GM19452 (cell line): ENCODE results near the gene CRACDL.

Source experiments
- ATAC-seq: cut with Tn5 transposase; IDR thresholded peaks from one replicate; pipeline ENCODE4 v1.9.1; 2021; ENCODE audit not compliant: unreplicated experiment

Gene CRACDL

DNA sequence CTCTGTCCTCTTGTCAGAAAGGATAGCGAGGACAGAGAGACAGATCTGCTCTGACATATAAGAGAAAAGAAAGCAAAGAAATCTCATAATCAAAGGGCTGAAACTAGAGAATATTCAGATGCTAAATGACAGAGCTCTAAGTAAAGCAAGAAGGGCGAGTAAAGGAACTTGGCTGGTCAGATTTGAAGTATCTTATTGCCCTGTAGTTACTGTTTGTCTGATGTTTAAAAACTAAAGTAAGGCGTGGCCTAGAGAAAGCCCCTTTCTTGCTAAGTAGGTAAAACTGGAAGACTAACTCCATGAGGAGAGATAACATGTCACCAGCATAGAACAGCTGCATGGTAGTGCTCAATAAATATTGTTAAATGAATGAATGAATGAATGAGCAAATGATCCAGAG, 70.0 kb downstream of the CRACDL start:
- no peak for ATAC-seq

DNA sequence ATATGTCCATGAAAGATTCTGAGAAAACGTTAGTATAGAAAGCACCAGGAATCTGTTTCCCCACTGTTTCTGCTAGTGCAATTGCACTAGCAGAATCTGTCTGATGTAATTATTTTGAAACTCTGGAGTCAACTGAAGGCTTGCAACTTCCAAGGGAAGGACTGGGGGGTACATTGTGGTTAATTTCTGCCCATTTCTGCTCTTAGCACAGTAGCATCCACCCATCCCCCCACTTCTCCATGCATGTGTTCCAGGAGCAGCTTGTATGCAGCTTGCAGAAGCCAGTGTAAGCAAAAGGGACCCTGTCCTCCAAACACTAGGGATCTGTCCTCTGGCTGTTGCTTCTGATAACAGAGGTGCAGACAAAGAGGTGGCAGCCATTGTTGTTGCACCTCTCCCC, 74.4 kb downstream of the CRACDL start:
- no peak for ATAC-seq

DNA sequence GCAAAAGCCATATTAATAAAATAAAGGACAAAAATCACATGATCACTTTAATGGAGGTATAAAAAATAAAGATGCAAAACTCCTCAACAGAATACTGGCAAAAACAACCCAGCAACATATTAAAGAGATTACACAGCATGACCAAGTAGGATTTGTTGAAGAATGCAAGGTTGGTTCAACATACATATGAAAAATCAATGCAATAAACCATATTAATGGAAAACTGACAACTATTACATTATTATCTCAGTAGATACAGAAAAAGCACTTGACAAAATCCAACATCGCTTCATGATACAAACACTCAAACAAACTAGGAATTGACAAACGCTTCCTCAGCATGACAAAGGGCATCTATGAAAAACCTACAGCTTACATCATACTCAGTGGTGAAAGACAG, 76.7 kb downstream of the CRACDL start:
- ATAC-seq = no peak

DNA sequence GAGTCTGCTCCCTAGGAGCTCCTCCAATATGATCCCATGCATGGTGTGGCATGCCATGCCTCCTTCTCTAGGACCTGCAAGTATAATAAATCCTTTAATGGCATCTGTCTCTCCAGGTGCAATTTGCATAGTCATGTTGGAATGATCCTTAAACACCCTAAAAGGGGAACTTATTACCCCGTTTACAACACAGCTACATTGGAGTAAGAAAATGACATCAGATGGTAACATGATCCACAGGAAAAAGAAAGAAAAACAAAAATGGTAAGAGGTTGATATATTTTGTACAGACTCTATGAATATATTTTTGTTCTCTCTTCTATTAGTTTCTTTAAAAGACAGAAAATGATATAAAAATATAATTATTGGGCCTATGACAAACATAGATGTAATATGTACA, 79.0 kb downstream of the CRACDL start:
- ATAC-seq = no peak

DNA sequence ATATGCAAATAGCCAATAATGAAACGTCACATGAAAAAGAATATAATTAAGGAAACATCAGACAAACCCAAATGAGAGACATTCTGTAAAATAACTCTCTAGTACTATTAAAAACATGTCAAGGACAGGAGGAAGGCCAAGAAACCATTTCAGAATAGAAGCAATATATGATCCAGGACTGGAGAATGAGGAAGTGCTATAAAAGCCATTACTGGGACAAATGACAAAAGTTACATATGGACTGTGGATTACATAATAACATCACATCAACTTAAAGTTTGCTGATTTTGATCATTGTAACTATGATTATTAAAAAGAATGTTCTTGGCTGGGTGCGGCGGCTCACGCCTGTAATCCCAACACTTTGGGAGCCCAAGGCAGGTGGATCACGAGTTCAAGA, 81.3 kb downstream of the CRACDL start:
- ATAC-seq = no peak

DNA sequence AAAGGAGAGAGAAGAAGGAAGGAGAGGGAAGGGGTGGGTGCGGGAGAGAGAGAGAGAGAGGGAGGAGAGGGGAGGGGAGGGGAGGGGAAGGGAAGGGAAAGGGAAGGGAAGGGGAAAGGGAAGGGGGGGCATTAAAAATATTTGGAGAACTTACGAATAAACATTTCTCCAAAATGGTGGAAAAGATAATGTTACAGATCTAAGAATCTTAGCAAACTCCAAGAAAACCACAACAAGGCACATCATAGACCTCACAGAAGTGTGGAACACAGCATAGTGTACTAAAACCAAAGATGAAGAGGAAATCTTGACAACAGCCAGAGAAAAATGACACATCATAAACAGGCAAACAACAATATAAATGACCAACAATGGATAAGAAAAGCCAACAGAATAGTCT, 83.1 kb downstream of the CRACDL start:
- no peak for ATAC-seq

DNA sequence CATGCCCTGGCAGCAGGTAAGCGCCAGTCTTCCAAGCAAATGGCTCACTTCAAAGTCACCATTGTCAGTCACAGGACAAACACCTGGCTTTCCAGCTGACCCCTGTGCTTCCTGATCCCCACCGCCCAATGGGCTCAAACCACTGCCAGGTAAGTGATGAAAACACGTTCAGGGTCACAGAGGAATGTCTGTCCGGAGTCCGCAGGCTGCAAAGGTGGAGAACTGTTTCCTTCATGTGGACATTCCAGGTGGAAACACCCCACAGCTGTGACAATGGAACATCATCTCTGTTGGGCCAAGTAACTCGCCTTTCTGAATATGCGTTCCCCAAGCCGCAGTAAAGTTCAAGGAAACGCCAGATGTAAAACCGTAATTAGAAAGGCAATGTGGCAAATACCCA, 86.0 kb downstream of the CRACDL start:
- no peak for ATAC-seq

DNA sequence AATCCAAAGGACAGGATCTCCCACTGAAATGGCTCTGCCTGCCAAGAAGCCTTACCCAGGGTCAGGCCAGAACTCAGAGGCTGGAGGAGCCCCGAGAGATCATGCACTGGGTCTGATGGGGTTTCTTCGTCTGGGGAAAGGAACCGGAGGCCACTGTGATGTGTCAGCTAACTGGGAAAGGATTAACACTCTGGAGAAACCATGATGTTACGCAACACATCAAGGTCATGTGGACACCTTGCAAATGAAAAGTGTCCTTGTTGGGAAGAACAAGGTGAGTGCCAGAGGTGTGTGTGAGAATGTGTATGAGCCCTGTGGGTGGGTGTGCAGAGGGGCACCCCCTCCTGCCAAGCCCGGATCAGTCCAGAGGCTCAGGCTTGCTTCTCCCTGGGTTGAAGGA, 86.9 kb downstream of the CRACDL start:
- ATAC-seq = no peak

DNA sequence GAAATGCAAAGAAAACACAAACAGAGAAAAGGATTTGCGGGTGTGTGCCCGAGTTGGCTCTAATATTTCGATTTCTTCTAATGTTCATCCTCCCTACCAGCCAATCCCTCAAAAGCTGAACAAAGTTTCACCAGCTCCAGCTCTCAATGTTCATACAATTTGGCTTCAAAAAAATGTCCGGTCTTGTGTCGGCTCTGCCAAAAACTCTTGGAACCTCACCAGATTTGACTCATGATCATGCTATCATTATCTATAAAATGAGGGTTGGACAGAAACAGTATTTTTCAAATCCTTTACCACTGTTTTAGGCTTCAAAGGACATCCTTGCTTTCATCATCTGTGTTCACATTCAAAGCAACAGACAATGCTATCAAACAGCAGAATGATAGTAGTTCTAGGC, 88.2 kb downstream of the CRACDL start:
- ATAC-seq = no peak

DNA sequence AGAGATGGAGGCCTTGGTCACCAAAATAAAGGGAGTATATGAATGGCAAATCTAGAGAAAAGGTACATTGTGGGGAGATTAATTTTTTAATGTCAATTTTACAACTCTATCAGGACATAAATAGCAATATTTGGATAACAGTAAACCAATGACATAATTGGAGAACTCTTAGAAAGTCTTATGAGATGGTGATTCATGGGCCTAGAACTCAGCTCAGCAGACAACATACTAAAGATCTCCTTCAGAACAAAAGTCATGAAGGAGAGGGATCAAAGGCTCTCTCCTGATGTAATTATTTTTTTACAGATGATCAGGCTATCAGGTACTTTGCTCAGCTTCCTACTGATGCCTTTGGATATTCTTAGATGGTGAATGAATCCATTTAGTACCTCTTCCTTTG, 90.0 kb downstream of the CRACDL start:
- ATAC-seq = no peak

DNA sequence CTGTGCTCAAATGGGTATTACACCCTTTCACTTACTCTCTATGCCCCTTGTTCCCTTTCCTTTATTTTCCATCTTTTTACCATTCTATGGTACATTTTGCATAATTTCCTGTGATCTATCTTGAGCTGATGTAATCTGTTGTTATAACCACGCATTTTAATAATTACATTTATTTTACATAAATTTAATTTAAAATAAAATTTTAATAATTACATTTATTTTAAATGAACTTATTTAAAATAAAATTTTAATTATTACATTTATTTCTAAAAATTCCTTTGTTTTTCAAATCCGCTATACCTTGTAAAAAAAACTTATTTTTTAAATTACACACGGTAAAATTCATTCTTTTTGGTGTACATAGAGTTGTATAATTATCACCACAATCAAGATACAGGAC, 93.9 kb downstream of the CRACDL start:
- ATAC-seq = no peak

DNA sequence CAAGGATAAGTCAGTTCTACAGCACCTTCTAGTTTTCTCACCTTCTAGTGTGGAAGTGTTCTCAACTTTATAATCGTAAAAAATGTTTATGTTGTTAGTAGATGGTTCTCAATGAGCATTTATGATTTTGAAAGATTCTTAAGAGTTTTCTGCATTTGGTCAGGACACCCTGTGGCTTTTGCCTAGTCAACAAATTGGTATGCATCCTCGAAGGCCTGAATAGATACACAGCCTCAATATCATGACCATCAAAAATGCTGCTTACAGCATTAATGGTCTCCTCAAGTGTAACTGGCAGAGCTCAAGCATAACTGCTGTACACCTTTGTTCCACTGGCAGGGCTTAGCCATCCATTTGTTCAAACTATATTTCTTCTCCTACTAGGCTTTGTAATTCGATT, 96.7 kb downstream of the CRACDL start:
- no peak for ATAC-seq

DNA sequence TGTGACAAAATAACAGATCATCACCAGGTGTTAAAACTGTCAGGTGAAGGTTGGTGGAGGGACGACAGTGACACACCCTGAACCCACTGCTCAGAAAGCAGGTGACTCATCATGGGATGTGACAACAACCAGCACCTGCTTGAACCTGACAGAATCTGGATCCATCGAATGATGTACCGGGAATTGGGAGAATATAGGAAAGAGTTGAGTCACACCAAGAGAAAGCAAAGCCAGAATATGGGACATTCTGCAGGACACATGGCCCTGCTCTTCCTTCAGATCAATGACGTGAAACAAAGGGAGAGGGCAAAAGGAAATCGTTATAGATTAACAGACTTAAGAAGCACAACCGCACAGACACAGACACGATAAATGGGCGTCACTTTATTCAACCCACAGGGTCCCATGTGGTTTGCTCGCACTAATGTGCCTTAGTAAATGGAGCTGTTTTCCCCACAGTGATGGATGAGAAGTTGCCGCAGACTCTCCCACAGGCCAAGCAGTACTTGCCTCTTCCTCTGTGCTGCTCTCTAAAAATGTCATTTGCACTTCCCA, 100.1 kb downstream of the CRACDL start:
- ATAC-seq = no peak

DNA sequence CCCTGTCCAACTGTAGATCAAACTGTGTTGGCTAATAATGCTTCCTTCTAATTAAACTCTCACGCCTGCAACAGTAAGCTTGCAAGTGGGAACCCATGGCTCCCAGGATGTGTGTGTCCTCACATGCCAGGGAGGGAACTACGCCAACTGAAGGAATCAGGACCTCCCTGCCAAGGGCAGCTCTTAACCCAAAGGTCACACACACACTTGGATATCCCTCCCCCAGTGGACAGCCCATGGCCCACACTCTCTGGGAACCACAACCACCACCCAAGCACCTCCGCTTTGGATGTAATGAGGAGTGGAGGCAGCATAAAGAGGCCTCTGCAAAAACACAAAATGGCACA, 102.1 kb downstream of the CRACDL start:
- no peak for ATAC-seq

DNA sequence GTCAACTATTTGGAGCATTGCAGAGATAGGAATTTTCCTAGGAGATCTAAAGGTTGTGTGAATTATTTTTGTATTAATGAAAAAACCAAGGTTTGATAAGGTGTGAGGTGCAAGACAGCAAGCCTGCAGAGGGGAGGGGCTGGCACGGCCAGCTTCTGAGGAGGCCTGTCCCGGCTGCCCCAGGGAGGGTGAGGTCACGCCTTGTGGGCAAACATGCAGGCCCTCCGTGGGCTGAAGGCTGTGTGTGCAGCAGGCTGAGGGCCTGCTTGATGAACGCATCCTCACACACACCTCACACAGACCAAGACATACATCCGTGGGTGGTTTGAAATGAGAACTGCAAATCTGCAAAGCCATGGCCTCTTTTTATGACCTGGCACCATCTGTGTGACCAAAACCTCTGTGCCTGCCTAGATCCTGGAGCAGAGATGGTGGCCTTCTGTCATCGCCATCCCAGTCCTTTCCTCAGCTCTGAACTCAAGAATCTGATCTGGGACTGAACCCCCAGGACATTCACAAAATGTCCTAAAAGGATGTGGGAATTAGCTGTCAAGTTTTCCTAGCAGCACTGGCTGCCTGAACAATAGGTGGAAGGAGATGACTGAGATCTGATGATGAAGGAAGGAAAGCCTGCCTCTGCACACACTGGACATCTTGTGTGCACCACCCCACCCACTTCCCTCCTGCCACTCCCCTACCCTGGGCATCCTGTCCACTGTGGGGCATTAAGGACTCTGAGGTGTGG, 102.7 kb downstream of the CRACDL start:
- no peak for ATAC-seq

DNA sequence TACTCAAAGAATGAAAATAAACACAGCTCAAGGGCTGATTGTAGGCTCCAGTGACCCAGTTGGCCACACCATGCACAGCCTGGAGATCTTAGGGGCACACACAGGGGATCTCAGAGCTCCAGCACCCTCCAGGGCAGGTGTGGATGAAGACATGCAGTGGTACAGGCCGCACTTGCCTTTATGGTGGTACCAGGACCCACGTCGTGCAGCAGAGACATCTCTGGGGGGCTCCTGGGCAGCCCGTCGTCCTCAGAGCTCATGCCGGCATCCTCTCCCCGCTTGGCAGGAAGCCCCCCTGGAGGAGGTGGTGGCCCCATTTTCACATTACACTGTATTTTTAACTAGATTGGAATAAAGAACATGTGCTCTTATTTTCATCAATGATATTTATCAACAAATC, 103.9 kb downstream of the CRACDL start:
- ATAC-seq = no peak

DNA sequence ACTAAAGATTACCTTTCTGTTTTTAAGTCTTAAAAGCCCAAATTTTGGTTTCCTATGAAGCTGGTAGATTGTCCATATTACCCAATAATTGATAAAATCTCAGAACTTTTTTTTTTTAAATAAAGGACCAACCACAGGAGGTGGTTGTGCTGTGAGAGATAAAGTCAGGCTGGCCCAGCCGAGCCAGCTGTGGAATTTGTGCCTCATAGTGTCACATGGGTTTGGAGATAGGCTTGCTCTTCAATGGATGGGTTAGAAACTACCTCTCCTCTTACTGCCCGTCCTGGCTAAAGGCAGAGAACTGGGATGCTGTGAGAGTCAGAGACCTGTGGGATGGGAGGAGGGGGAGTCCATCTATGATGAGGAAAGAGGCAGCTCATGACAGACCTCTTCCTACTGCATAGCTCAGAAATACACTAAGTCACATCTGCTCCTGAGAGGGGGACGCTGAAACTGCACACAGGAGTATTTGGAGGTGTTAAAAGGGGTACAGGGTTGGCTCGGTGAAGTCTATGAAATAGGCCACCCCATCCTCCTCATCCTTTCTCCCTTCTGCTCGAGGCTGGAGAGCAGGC, 105.4 kb downstream of the CRACDL start:
- no peak for ATAC-seq

DNA sequence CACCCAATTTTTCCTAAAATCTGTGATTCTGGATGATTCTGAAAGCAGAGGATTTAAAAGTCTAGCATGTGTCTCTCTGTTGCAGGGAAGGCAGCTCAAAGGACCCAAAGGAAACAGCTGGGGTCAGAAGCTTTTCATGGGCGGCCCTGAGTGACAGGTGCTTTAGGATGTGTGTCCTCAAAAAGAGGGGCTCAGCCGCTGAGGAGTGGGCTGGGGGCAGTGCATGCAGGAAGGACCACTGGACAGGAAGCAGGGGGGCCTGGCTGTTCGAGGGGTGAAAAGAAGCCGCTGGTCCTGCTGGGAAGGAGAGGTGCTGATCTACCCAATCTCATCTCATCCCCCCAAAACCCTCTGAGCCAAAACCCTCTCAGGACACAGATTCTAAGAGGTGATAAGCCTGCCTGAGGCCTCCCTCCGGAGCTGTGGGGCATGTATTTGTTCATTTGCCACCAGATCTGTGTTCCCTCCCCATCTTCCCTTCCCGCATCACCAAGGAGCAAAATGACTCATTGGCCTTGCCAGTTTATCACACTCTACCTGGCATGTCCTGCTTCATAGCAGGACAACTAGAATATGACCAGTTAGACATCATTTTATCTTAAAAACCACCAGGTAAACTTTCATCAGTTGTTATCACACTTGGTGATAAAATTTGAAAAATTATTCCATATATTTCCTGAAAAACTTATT, 106.3 kb downstream of the CRACDL start:
- no peak for ATAC-seq

DNA sequence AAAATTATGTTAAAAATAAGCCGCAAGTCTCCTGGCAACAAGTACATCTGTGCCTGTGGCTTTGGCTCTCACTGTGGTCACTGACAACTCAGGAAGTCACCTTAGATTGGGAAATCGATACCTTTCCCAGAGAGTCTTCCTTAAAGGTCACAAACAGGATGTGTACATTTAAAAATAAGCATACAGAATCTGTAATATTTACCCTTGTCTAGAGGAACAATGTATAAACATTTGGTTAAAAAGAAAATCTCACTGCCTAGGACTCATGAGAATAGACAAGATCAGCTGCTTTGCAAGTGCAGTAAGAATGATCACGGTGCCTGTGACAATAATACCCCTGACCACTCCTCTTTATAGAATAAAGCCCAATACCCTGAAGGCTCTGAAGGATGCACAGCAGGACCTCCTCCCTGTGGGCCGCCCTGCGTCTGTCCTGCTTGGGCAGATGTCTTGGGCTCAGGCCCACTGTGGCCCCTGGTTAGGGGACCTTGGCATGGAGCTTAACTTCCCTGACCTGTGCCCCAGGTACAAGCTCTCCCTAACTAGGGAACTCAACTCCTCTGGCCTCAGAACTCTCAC, 107.1 kb downstream of the CRACDL start:
- no peak for ATAC-seq

DNA sequence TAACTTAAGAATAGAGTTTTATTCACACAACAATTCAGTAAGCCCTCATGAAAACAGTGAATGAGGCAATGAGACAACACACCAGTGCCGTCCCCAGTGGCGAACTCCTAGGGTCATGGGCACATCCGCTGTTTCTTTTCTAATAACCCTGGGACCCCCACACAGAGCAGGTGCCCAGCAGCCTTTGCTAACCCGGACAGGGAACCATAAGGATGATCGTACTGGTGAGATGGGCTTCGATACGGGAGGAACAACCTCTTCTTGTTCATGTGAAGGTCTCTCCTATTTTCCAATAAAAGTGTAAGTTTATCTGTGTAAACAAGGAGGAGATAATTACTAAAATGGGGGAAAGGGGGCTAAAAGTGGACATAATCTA, 107.7 kb downstream of the CRACDL start:
- no peak for ATAC-seq

DNA sequence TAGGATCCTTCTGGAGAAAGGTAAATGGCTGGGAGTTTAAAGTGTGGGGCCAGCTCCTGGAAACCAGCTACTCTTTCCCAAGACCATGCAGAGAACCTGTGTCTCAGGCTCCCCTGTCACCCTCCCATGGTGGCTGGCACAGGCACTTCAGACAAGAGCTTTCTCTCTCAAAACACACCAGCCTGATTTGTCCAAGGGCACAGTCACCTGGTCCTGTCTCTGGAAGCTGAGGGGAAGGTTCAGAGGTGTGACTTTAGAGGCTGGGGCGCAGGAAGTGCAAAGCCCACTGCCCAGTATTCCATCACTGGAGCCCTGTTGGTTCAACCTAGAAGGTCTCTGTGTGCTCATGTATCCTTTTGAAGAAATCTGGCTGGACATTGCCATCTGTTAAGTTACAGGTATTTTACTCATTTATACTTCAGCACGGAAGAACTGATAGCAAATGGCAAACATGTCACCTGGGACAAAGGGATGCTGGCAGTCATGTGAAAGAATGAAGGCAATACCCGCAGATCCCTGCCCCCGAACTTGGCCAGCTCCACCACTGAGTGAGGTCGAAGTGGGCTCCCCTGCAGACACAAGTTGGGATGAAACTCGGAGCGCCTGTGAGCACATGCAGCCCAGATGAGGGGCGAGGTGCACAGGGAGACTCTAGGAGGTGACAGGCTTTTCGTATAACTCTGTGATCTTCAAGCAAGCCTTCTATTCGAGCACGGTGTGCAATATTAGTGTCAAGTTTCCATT, 108.2 kb downstream of the CRACDL start:
- no peak for ATAC-seq
